ENCODE results near the gene SAMD3. TPM values are rescaled to one million over a fixed set of nuclear protein-coding genes. Genes with fewer than 3 reads are reported as not detected.
"Not testable (repeated sequence)": the region's sequence is repeated elsewhere in the genome, so short reads cannot be mapped to it uniquely, and the experiment has no call there.

SAMD3 gene
- total RNA-seq, 2 donors from 2014 or later = 14.5 to 30.0 TPM

DNA sequence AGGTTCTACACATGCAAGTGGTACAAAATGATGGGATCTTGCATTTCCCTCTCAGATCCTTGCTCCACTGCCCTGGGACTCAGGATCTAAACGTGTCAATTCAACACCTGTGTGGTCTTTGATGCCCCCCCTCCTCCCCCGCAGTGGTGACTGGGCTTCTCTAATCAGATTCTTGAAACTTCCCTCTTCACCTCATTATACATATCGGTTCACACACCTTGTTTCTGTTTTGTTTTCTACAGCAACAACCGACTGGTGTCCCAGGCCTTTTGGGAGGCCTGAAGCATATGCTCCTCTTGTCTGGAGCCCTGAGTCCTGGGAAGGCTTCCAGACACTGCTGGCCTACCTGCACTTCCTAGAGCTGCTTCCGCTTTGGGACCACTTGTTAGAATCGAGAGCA is 20.0 kb downstream of the SAMD3 start:
- Mint-ChIP-seq H3K27me3 (no peaks in the 10 kb centered on the region), H3K27ac (peak overlapping the region; percentile 32), H3K4me3 (no peak overlapping the region), H3K4me1 (peaks cover 12% of the 10 kb centered on the region), H3K36me3 (ENCODE audit: low read depth) (peaks cover 9% of the 10 kb centered on the region)
- no peak for ATAC-seq
- H3K9me3 ChIP-seq (ENCODE audit: control insufficient read depth, low read length, poor library complexity, severe bottlenecking) = no peaks in the 10 kb centered on the region
- no peak for DNase-seq

DNA sequence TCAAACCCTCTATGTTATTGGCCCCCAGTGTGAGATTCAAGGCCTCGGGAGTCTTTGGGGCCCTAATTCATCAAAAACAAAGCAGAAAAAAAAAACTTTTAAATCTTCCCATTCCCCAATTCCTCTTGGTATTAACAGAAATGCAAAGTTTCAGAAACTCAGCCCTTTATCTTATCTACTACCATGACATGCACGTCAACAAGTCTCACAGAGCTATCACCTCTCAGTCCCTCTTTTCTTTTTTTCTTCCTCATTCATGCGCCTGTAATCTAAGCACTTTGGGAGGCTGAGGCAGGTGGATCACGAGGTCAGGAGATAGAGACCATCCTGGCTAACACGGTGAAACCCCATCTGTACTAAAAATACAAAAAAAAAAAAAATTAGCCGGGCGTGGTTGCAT is 22.7 kb downstream of the SAMD3 start:
- Mint-ChIP-seq H3K4me1 (peaks cover 11% of the 10 kb centered on the region), H3K36me3 (ENCODE audit: low read depth) (peaks cover 14% of the 10 kb centered on the region), H3K27me3 (no peaks in the 10 kb centered on the region), H3K27ac (no peak overlapping the region), H3K4me3 (no peak overlapping the region)
- no peaks in the 10 kb centered on the region for H3K9me3 ChIP-seq (ENCODE audit: control insufficient read depth, low read length, poor library complexity, severe bottlenecking)
- DNase-seq (no peak), ATAC-seq (no peak)

DNA sequence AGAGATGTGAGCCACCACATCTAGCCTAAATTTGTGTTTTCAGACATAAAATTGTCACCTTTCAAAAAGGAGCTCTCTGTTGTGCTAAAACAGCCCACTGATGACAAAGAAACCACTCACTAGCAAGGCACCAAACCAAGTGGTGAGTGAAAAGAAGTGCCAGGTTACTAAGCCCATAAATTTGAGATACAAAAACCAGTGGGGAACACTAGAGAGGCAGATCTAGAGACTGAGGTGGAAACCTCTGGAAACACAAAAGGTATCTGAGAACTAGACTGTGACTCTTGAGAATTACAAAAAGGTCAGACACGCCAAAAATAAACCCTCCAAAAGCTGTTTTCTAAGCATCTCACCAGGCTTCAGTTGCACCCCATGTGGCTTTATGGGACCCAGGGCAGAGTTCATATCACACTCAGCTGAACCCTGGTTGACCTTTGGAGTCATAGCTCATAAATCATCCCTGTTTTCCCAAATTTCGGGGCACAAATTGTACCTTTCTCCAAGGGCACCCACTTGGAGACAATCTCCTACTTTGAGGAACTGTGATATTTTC is 24.2 kb downstream of the SAMD3 start:
- Mint-ChIP-seq H3K36me3 (ENCODE audit: low read depth) (peaks cover 18% of the 10 kb centered on the region), H3K4me1 (peaks cover 18% of the 10 kb centered on the region), H3K27ac (no peak overlapping the region), H3K4me3 (no peak overlapping the region), H3K27me3 (no peaks in the 10 kb centered on the region)
- H3K9me3 ChIP-seq (ENCODE audit: control insufficient read depth, low read length, poor library complexity, severe bottlenecking) = no peaks in the 10 kb centered on the region
- no peak for DNase-seq
- ATAC-seq = no peak

DNA sequence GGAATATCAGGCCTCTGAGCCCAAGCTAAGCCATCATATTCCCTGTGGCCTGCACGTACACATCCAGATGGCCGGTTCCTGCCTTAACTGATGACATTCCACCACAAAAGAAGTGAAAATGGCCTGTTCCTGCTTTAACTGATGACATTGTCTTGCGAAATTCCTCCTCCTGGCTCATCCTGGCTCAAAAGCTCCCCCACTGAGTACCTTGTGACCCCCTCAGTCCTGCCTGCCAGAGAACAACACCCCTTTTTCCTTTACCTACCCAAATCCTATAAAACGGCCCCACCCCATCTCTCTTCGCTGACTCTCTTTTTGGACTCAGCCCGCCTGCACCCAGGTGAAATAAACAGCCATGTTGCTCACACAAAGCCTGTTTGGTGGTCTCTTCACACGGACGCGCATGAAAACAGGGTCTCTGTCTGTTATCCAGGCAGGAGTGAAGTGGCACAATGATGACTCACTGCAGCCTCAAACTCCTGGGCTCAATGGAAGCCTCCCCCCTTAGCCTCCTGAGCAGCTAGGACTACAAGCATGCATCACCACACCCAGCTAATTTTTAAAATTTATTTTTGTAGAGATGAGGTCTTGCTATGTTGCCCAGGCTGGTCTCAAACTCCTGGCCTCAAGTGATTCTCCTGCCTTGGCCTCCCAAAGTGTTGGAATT is 24.8 kb downstream of the SAMD3 start:
- Mint-ChIP-seq H3K36me3 (ENCODE audit: low read depth) (peaks cover 18% of the 10 kb centered on the region), H3K4me1 (peaks cover 17% of the 10 kb centered on the region)
- H3K4me3 Mint-ChIP-seq; ATAC-seq; H3K27ac Mint-ChIP-seq; H3K9me3 ChIP-seq (ENCODE audit: control insufficient read depth, low read length, poor library complexity, severe bottlenecking); DNase-seq; H3K27me3 Mint-ChIP-seq: not testable (repeated sequence)

DNA sequence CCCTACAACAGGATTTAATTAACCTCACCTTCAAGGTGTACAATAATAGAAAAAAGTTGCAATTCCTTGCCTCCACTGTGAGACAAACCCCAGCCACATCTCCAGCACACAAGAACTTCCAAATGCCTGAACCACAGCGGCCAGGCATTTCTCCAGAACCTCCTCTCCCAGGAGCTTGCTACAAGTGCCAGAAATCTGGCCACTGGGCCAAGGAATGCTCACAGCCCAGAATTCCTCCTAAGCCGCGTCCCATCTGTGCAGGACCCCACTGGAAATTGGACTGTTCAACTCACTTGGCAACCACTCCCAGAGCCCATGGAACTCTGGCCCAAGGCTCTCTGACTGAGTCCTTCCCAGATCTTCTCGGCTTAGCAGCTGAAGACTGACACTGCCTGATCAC is 28.3 kb downstream of the SAMD3 start:
- H3K4me3 Mint-ChIP-seq, DNase-seq: not testable (repeated sequence)

DNA sequence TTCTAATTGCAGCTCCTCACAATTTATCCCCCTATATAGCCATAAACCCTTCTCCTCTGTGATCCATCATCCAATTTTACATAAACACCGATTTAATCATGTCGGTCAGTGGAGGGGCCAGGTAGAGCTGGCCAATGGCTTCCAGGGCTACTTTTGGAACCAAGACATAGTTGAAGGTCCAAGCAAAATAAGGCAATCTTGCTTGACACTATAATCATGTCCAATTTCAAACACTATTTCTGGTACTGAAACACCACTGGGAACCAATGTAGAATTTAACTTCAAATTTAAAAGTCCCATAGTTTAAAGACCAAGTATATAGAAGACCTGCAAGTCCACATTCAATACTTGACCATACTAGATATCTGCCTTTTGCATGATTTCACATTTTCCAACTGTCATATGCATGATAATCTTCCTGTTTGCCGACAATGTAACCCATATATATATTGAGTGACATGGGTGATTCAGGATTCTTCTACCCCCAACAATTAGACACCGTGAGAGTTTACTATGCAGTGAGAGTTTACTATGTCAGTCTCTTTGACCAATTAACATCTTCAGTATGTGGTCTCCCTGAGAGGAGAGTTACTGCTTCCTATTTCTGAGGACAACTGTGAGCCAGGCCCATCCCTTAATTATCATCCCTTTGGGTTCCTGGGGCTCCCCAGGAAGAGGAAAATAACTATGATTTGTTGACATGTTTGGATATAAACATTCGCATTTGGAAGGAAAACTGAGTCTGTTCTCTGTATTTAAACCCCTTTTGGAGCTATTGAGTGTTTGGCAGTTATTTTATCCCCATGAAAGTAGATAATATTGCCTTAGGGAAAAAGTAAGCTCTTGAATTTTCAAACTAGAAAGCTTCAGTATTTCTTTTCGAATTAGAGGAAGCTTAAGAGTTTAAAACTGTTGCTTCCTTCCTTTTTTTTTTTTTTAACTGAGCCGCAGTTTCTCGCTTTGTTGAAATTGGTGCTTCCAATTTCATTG is 31.8 kb downstream of the SAMD3 start:
- peaks cover 5% of the 10 kb centered on the region for H3K36me3 Mint-ChIP-seq (ENCODE audit: low read depth)
- DNase-seq = no peak
- no peak overlapping the region for H3K27ac Mint-ChIP-seq
- H3K9me3 ChIP-seq (ENCODE audit: control insufficient read depth, low read length, poor library complexity, severe bottlenecking) = no peaks in the 10 kb centered on the region
- no peak overlapping the region for H3K4me3 Mint-ChIP-seq
- no peaks in the 10 kb centered on the region for H3K27me3 Mint-ChIP-seq
- no peak for ATAC-seq
- peaks cover 22% of the 10 kb centered on the region for H3K4me1 Mint-ChIP-seq

More for the DNA sequence above, 28.3 kb downstream of the SAMD3 start:
- not testable (repeated sequence) for ATAC-seq; H3K27me3 Mint-ChIP-seq; H3K27ac Mint-ChIP-seq; H3K9me3 ChIP-seq (ENCODE audit: control insufficient read depth, low read length, poor library complexity, severe bottlenecking)
- peaks cover 21% of the 10 kb centered on the region for H3K4me1 Mint-ChIP-seq
- H3K36me3 Mint-ChIP-seq (ENCODE audit: low read depth) = peaks cover 13% of the 10 kb centered on the region

DNA sequence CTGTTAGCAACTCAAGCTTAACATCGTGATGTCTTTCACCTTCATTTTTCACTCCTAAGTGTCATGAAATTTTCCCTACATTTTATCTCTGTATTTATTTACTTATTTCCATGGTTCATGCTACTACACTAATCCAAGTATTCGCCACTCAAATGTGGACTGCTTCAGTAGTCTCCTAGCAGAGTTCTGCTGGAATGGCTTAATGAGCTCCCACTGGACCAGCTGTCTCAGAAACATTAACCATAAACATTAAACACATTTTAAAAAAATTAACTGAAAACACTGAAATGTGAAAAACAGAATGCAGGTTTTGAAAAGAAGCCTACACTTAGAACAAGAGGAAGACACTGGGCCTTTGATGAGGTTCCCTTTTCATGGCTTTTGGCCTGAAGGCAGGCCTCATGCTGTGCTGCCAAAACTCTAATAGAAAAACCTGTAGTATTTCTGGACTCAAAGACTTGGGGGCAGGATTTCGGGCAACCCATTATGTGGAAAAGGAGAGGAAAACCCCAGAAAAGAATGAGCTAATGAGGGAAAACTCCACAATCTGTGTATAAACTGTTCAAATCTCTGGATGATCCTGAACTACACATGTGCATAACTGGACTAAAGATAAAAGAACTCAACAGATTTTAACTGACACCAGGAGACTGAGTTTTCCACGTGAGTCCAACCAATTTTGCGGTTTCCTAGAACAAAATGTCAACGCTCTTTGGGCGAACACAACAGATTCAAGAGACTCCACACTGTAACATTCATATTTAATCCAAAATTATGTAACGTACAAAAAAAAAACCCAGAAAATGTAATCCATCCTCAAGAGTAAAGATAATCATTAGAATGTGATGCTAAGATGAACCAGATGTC is 33.0 kb downstream of the SAMD3 start:
- H3K4me1 Mint-ChIP-seq = peaks cover 22% of the 10 kb centered on the region
- H3K27me3 Mint-ChIP-seq = no peaks in the 10 kb centered on the region
- H3K36me3 Mint-ChIP-seq (ENCODE audit: low read depth) = peaks cover 3% of the 10 kb centered on the region
- H3K27ac Mint-ChIP-seq = no peak overlapping the region
- no peaks in the 10 kb centered on the region for H3K9me3 ChIP-seq (ENCODE audit: control insufficient read depth, low read length, poor library complexity, severe bottlenecking)
- H3K4me3 Mint-ChIP-seq = no peak overlapping the region
- no peak for ATAC-seq
- no peak for DNase-seq

DNA sequence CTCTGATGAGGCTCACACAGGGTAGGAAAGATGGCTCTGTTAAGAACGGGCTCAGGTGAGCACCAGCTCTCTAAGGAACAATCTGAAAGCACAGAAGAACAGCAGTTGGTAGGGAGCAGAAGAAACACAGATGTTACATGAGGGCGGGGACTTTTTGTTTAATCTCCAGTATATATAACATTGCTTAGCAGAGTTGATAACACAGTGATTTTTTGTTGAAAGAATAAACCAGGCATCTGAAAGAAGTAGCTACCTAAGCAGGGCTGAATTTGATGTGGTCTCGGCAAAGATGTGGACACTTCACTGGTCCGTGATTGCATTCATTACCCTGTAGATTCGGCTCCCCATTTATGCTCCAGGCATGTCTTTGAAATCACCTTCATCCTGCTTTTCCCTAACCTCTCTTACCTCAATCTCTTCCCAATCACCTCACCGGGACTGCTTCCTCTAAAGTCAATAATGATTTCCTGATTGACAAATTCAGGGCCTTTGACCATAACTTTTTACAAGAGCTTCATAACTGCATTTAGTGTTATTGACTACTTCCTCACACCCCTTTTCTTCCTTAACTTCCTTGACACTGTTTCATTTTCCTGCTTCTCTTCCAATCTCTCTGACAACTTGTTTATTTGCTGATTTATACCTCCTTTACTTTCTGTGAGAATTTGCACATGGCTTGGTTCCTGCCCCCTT is 34.4 kb downstream of the SAMD3 start:
- Mint-ChIP-seq H3K36me3 (ENCODE audit: low read depth) (peaks cover 4% of the 10 kb centered on the region), H3K27ac (peak overlapping the region; percentile 9), H3K27me3 (no peaks in the 10 kb centered on the region), H3K4me3 (no peak overlapping the region), H3K4me1 (peaks cover 22% of the 10 kb centered on the region)
- ATAC-seq (no peak), DNase-seq (no peak)
- H3K9me3 ChIP-seq (ENCODE audit: control insufficient read depth, low read length, poor library complexity, severe bottlenecking) = no peaks in the 10 kb centered on the region

DNA sequence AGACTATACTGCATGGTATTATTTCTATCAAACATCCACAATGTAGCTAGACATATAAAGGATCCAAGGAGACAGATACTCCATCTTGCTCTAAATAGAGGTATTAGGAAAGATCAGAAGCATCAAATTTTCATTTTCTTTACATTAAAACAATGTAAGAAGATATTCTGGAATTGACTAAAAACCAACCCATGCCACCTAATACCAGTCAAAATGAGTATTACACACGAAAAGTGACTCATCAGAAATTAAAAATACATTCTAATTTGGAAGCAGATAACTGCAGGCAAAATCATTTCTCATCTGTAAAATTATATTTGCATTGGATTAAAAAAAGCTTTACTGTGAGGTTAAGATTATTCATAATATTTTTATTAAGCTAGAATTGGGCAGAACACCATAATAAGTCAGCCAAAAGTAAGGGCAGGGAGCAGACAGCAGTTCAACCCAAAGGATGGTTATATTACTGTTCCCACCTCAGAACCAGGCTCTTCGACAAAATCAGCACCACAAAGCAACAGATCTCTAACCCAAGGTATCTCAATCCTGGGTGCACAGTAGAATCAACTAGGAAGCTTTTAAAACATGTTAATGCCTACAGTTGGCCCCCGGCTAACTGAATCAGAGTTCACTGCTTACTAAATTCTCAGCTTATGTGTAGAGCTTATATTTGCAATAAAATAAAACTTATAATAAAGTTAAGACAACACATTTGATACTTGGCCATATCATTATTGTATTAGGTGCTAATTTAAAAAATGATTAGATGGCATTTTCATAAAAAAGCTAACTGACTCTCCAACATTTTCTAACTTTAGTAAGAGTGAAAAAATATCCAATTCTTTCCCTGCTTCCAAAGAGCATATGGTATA is 35.2 kb downstream of the SAMD3 start:
- peaks cover 4% of the 10 kb centered on the region for H3K36me3 Mint-ChIP-seq (ENCODE audit: low read depth)
- no peaks in the 10 kb centered on the region for H3K27me3 Mint-ChIP-seq
- no peaks in the 10 kb centered on the region for H3K9me3 ChIP-seq (ENCODE audit: control insufficient read depth, low read length, poor library complexity, severe bottlenecking)
- ATAC-seq = no peak
- peaks cover 22% of the 10 kb centered on the region for H3K4me1 Mint-ChIP-seq
- H3K4me3 Mint-ChIP-seq = no peak overlapping the region
- H3K27ac Mint-ChIP-seq = peak overlapping the region; percentile 9
- DNase-seq = no peak

DNA sequence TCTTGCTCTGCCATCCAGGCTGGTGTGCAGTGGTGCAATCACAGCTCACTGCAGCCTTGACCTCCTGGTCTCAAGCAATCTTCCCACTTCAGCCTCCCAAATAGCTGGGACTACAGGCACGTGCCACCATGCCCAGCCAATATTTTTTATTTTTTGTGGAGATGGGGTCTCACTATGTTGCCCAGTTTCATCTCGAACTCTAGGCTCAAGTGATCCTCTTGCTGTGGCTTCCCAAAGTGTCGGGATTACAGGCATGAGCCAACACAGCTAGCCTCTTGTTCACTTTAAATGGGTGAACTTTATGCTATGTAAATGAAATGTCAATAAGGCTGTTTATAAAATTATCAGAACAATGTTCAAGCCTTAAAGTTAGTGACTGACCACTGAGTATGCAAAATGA is 37.1 kb downstream of the SAMD3 start:
- DNase-seq (no peak), ATAC-seq (no peak)
- Mint-ChIP-seq H3K27me3 (no peaks in the 10 kb centered on the region), H3K4me3 (no peak overlapping the region), H3K4me1 (peaks cover 21% of the 10 kb centered on the region), H3K27ac (no peak overlapping the region), H3K36me3 (ENCODE audit: low read depth) (peaks cover 7% of the 10 kb centered on the region)
- H3K9me3 ChIP-seq (ENCODE audit: control insufficient read depth, low read length, poor library complexity, severe bottlenecking) = no peaks in the 10 kb centered on the region

DNA sequence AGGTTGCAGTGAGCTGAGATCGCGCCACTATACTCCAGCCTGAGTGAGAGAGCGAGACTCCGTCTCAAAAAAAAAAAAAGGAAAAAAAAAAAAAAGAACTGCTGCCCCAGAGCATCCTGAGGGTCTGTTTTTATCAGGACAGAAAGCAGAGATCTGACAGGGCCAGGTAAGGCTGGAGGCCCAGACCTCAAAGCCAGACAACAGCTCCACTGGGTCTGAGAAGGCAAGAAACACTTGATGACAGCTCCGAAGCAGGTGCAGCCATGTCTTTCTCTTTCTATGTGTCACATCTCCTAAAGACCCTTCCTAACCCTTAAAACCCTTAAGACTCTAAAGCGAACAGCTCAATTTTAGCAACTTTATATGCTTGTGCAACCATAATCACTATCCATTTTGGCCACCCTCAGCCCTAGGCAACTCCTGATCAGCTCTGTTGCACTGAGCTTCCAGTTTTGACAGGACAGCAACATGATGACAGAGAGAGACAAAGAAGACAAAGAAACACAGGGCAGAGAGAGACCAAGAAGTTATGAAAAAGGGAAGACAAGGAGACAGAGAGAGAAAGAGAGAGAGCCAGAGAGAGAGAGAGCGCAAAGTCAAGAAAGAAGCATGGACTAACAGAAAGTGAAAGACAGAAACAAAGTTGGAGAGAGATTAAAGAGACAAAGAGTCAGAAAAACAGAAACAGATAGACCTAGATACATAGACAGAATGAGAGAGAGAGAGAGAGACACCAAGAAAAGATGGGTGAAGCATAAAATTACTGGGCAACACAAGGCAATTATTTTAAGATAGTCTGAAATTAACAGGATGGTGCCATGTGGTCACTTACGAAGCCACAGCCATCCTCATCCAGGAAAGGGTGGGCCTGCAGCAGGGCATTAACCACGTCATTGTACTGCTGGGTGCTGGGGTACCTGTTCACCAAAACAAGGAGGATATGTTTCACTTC is 39.2 kb downstream of the SAMD3 start:
- Mint-ChIP-seq H3K36me3 (ENCODE audit: low read depth) (peaks cover 7% of the 10 kb centered on the region), H3K4me3 (peak overlapping the region; percentile 58), H3K4me1 (peaks cover 13% of the 10 kb centered on the region), H3K27ac (peak overlapping the region; percentile 75), H3K27me3 (no peaks in the 10 kb centered on the region)
- H3K9me3 ChIP-seq (ENCODE audit: control insufficient read depth, low read length, poor library complexity, severe bottlenecking) = no peaks in the 10 kb centered on the region
- ATAC-seq = peak; percentile 70
- no peak for DNase-seq
